ENCODE results near the gene TCFL5. TPM values are rescaled to one million over a fixed set of nuclear protein-coding genes. Genes with fewer than 3 reads are reported as not detected.

The TCFL5 gene
- total RNA-seq, 1 experiment from 2014 or later, result 23.8 TPM

- intact Hi-C loops (cut with micrococcal nuclease; ENCODE audit: unreplicated experiment), result no loop called here
- POLR2A ChIA-PET, result no interaction called here
- peak overlapping the region; percentile 71 for H3K27ac ChIP-seq (ENCODE audit: low read length)
These were observed 41.2 kb downstream of the TCFL5 start for GRCh38 chr20:62820208-62820961.

GRCh38 chr20:62819494-62820174 is 42.0 kb downstream of the TCFL5 start:
- peak; percentile 30 for ATAC-seq
- Histone ChIP-seq H3K9me3 (ENCODE audit: control insufficient read depth, insufficient read depth, low read depth, low read length) (no peaks in the 10 kb centered on the region), H3K4me3 (ENCODE audit: low read depth in 2 of 2, low read length in 2 of 2) (no peak overlapping the region), H3K4me1 (ENCODE audit: control insufficient read depth, insufficient read depth, low read length) (peaks cover 79% of the 10 kb centered on the region), H3K27me3 (ENCODE audit: control insufficient read depth, insufficient read depth, low read length) (no peaks in the 10 kb centered on the region), H3K27ac (ENCODE audit: low read length) (peak overlapping the region; percentile 71), H3K36me3 (ENCODE audit: control insufficient read depth, insufficient read depth, low read length) (no peaks in the 10 kb centered on the region)
- no peak for DNase-seq (ENCODE audit: low read depth, low spot score)
- TF ChIP-seq, protein P1, sequence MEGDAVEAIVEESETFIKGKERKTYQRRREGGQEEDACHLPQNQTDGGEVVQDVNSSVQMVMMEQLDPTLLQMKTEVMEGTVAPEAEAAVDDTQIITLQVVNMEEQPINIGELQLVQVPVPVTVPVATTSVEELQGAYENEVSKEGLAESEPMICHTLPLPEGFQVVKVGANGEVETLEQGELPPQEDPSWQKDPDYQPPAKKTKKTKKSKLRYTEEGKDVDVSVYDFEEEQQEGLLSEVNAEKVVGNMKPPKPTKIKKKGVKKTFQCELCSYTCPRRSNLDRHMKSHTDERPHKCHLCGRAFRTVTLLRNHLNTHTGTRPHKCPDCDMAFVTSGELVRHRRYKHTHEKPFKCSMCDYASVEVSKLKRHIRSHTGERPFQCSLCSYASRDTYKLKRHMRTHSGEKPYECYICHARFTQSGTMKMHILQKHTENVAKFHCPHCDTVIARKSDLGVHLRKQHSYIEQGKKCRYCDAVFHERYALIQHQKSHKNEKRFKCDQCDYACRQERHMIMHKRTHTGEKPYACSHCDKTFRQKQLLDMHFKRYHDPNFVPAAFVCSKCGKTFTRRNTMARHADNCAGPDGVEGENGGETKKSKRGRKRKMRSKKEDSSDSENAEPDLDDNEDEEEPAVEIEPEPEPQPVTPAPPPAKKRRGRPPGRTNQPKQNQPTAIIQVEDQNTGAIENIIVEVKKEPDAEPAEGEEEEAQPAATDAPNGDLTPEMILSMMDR (IDR thresholded peaks at IDR 0.05), result no peak
- TF ChIP-seq POLR2AphosphoS5 (IDR thresholded peaks at IDR 0.05; ENCODE audit: low read depth, low read length), result 0 out of 2 replicates have a peak, but pooled peaks have one; percentile 19
- TF ChIP-seq TCF7L2 (IDR thresholded peaks at IDR 0.05; ENCODE audit: low read depth, low read length), result peak; percentile 21; the same call in 1 of the 2 replicates
- peak; percentile 53 to 59; a peak in 2 of 4 replicates for TF ChIP-seq REST (IDR thresholded peaks at IDR 0.05; ENCODE audit: insufficient read depth in 1 of 2, low read depth in 2 of 2, low read length in 1 of 2)
- CTCF ChIA-PET, result no interaction called here
- no TSS peak for BruUV-seq (replicated peaks)
- intact Hi-C loops (cut with micrococcal nuclease; ENCODE audit: unreplicated experiment) (no loop called here), in situ Hi-C loops (cut with HindIII; ENCODE audit: low pct_unique_long_range_greater_than_20kb, low sequenced_read_pairs) (no loop called here)
- POLR2A ChIA-PET, result no interaction called here

More at GRCh38 chr20:62820208-62820961, 41.2 kb downstream of the TCFL5 start:
- no peaks in the 10 kb centered on the region for H3K27me3 ChIP-seq (ENCODE audit: control insufficient read depth, insufficient read depth, low read length)
- in situ Hi-C loops (cut with HindIII; ENCODE audit: low pct_unique_long_range_greater_than_20kb, low sequenced_read_pairs), result no loop called here
- H3K9me3 ChIP-seq (ENCODE audit: control insufficient read depth, insufficient read depth, low read depth, low read length), result no peaks in the 10 kb centered on the region
- TF ChIP-seq REST (IDR thresholded peaks at IDR 0.05; ENCODE audit: insufficient read depth in 1 of 2, low read depth in 2 of 2, low read length in 1 of 2) (no peak), POLR2AphosphoS5 (IDR thresholded peaks at IDR 0.05; ENCODE audit: low read depth, low read length) (no peak; the same call in 1 of the 2 replicates), TCF7L2 (IDR thresholded peaks at IDR 0.05; ENCODE audit: low read depth, low read length) (no peak), SIN3A (IDR thresholded peaks at IDR 0.05; ENCODE audit: borderline replicate concordance, insufficient read depth, low read depth, low read length) (no peak)
- TF ChIP-seq, protein P1 (IDR thresholded peaks at IDR 0.05), result no peak
- H3K4me1 ChIP-seq (ENCODE audit: control insufficient read depth, insufficient read depth, low read length), result peaks cover 72% of the 10 kb centered on the region
- H3K4me3 ChIP-seq (ENCODE audit: low read depth in 2 of 2, low read length in 2 of 2), result no peak overlapping the region
- DNase-seq (ENCODE audit: low read depth, low spot score) (no peak), ATAC-seq (no peak)
- BruUV-seq (replicated peaks), result no TSS peak
- CTCF ChIA-PET, result interaction anchor here (0.6 kb wide), 1 partner anchor 58 kb away, joined by 5 read pairs; no protein-coding TSS in a partner anchor
- no peaks in the 10 kb centered on the region for H3K36me3 ChIP-seq (ENCODE audit: control insufficient read depth, insufficient read depth, low read length)
